ENCODE measurements around the gene GLYATL1B. TPM values are rescaled to one million over a fixed set of nuclear protein-coding genes. Genes with fewer than 3 reads are reported as not detected.
A peak's percentile ranks its signal among the peaks of the same experiment; 100 is the strongest.

GLYATL1B gene
- total RNA-seq, 5 donors from 2014 or later (not counting 1 experiment from before 2014, with no cell fraction given), result not detected

GRCh38 chr11:59141673-59142460 lies 55.8 kb downstream of the GLYATL1B start:
- no peaks in the 10 kb centered on the region for H3K9me3 ChIP-seq
- Mint-ChIP-seq H3K9me3 (no peaks in the 10 kb centered on the region), H3K4me3 (peak overlapping the region; percentile 93 to 97 (median 97)), H3K27ac (peak overlapping the region; percentile 92 to 95), H3K27me3 (no peaks in the 10 kb centered on the region), H3K36me3 (peaks cover 15% of the 10 kb centered on the region), H3K4me1 (peaks cover 46 to 51% (median 48%) of the 10 kb centered on the region in 3 donors)
- ATAC-seq (replicated peaks in 1 of 4), result peak; percentile 1 to 3 (median 1)
- H3K4me3 ChIP-seq (ENCODE audit: control insufficient read depth in 1 of 2, extremely low read depth in 1 of 2, low read length in 1 of 2), result peak overlapping the region; percentile 77 to 87
- ChIA-PET POLR2A (no interaction called here), CTCF (interaction anchor here (0.6 to 2.7 kb wide), 7 partner anchors 12 to 663 kb away, joined by 3 to 29 read pairs (median 6); partner anchors contain the start of gene DTX4 (in 1 of the 2))
- 0% methylated on average over 1 of the region's 3 CpGs for WGBS (ENCODE audit: insufficient coverage)
- H3K27me3 ChIP-seq (replicated peaks in 1 of 2; ENCODE audit: control insufficient read depth in 2 of 2, extremely low read depth in 1 of 2, insufficient read depth in 2 of 2, low read length in 1 of 2), result no peaks in the 10 kb centered on the region
- no peak for DNase-seq
- peaks cover 21 to 26% of the 10 kb centered on the region in 2 experiments for H3K4me1 ChIP-seq (ENCODE audit: control insufficient read depth in 1 of 2, extremely low read depth in 1 of 2, insufficient read depth in 2 of 2, low read length in 2 of 2)
- H3K27ac ChIP-seq (ENCODE audit: low read length), result peak overlapping the region; percentile 93
- H3K36me3 ChIP-seq (ENCODE audit: control insufficient read depth in 2 of 2, extremely low read depth in 1 of 2, insufficient read depth in 1 of 2, low read length in 1 of 2), result peaks cover 0 to 16% of the 10 kb centered on the region in 2 donors

GRCh38 chr11:59142530-59143507 lies 56.7 kb downstream of the GLYATL1B start, which contains the start of gene FAM111A:
Gene FAM111A, plus strand, starts transcription at chr11:59142856. Its CDS starts 6,017 bp downstream, at chr11:59148873.
- Mint-ChIP-seq H3K27ac (peak within 1 kb of the TSS; percentile 92 to 95), H3K4me3 (peak within 1 kb of the TSS; percentile 93 to 97 (median 97)), H3K4me1 (peaks cover 50 to 56% (median 51%) of the 10 kb centered on the region in 3 donors), H3K9me3 (no peaks in the 10 kb centered on the region), H3K36me3 (peaks cover 18% of the 10 kb centered on the region), H3K27me3 (no peaks in the 10 kb centered on the region)
- ATAC-seq (replicated peaks in 1 of 4) (peak; percentile 83 to 89 (median 87)), DNase-seq (peak; percentile 69 to 93 (median 85))
- Histone ChIP-seq H3K4me1 (ENCODE audit: control insufficient read depth in 1 of 2, extremely low read depth in 1 of 2, insufficient read depth in 2 of 2, low read length in 2 of 2) (peaks cover 21 to 26% of the 10 kb centered on the region in 2 experiments), H3K9me3 (no peaks in the 10 kb centered on the region), H3K36me3 (ENCODE audit: control insufficient read depth in 2 of 2, extremely low read depth in 1 of 2, insufficient read depth in 1 of 2, low read length in 1 of 2) (peaks cover 0 to 15% of the 10 kb centered on the region in 2 donors), H3K4me3 (ENCODE audit: control insufficient read depth in 1 of 2, extremely low read depth in 1 of 2, low read length in 1 of 2) (peak within 1 kb of the TSS; percentile 77 to 87), H3K27ac (ENCODE audit: low read length) (peak within 1 kb of the TSS; percentile 93), H3K27me3 (replicated peaks in 1 of 2; ENCODE audit: control insufficient read depth in 2 of 2, extremely low read depth in 1 of 2, insufficient read depth in 2 of 2, low read length in 1 of 2) (no peaks in the 10 kb centered on the region)
- under 1% methylated on average over 40 of the region's 50 CpGs for WGBS (ENCODE audit: insufficient coverage)
- CTCF ChIA-PET, result interaction anchor here (0.6 to 2.7 kb wide), 6 partner anchors 14 to 662 kb away, joined by 3 to 29 read pairs (median 8); partner anchors contain the start of gene DTX4 (in 1 of the 2)
- POLR2A ChIA-PET, result interaction anchor here in 1 of 2 donors (0.6 kb wide), 1 partner anchor 1807 kb away, joined by 3 read pairs; the partner anchor contains the start of gene SSRP1

- no CpG with 5 or more reads among the region's 1 CpG for WGBS (ENCODE audit: insufficient coverage)
- POLR2A ChIA-PET, result no interaction called here
Measured at GRCh38 chr11:59144096-59144495, 58.0 kb downstream of the GLYATL1B start.

More at GRCh38 chr11:59144096-59144495, 58.0 kb downstream of the GLYATL1B start:
- Histone ChIP-seq H3K4me1 (ENCODE audit: control insufficient read depth in 1 of 2, extremely low read depth in 1 of 2, insufficient read depth in 2 of 2, low read length in 2 of 2) (peaks cover 21 to 26% of the 10 kb centered on the region in 2 experiments), H3K36me3 (ENCODE audit: control insufficient read depth in 2 of 2, extremely low read depth in 1 of 2, insufficient read depth in 1 of 2, low read length in 1 of 2) (peaks cover 0 to 19% of the 10 kb centered on the region in 2 donors), H3K27ac (ENCODE audit: low read length) (peak overlapping the region; percentile 93), H3K4me3 (ENCODE audit: control insufficient read depth in 1 of 2, extremely low read depth in 1 of 2, low read length in 1 of 2) (peak overlapping the region; percentile 77 to 87), H3K9me3 (no peaks in the 10 kb centered on the region), H3K27me3 (replicated peaks in 1 of 2; ENCODE audit: control insufficient read depth in 2 of 2, extremely low read depth in 1 of 2, insufficient read depth in 2 of 2, low read length in 1 of 2) (no peaks in the 10 kb centered on the region)
- no peak for ATAC-seq (replicated peaks in 1 of 4)
- DNase-seq, result peak in 1 of 35 experiments; percentile 23
- peak overlapping the region; percentile 93 to 97 (median 97) for H3K4me3 Mint-ChIP-seq
- CTCF ChIA-PET, result interaction anchor here (0.6 to 2.7 kb wide), 9 partner anchors 8 to 1500 kb away, joined by 3 to 29 read pairs (median 5); partner anchors contain the start of gene DTX4 (in 1 of the 2)
- H3K4me1 Mint-ChIP-seq, result peaks cover 51 to 64% (median 52%) of the 10 kb centered on the region in 3 donors
- H3K9me3 Mint-ChIP-seq, result no peaks in the 10 kb centered on the region
- H3K27me3 Mint-ChIP-seq, result no peaks in the 10 kb centered on the region
- H3K36me3 Mint-ChIP-seq, result peaks cover 22% of the 10 kb centered on the region
- peak overlapping the region; percentile 92 to 95 for H3K27ac Mint-ChIP-seq

Other genes with a start within 250 kb of the GLYATL1B start
- not detected for gene GLYATL2, start 241.6 kb upstream of the GLYATL1B start, total RNA-seq
- gene GLYATL1, start 146.8 kb upstream of the GLYATL1B start, total RNA-seq, result under 1 TPM in 1 of 5 donors, not detected in 4; 0.51 TPM
- gene FAM111B, start 20.9 kb downstream of the GLYATL1B start, total RNA-seq, result 1 to 10 TPM; 1.2 to 3.8 (median 1.3) TPM
- gene FAM111A, start 56.5 kb downstream of the GLYATL1B start, total RNA-seq, result 10 to 100 TPM; 75.9 to 90.2 (median 78.9) TPM
- gene DTX4, start 85.8 kb downstream of the GLYATL1B start, total RNA-seq, result 1 to 10 TPM in 4 of 5 donors, under 1 TPM in 1; 0.70 to 3.7 (median 2.1) TPM
- gene MPEG1, start 126.6 kb downstream of the GLYATL1B start, total RNA-seq, result 1 to 10 TPM in 4 of 5 donors, under 1 TPM in 1; 0.93 to 3.0 (median 1.4) TPM